GM12878 (cell line): Measurements from ENCODE around the gene ITSN2. TPM values are rescaled to one million over a fixed set of nuclear protein-coding genes. Genes with fewer than 3 reads are reported as not detected.

ENCODE experiments used
- CBFB ChIP-seq: IDR thresholded peaks from 2 replicates; pipeline ENCODE4 v1.6.1; 2016; ENCODE audit warnings: antibody characterized with exemption, low read depth
- CBX3 ChIP-seq: fragments of 200-600 bp; sonication (generic); IDR thresholded peaks from 2 replicates; pipeline ENCODE4 v1.6.1; 2016; ENCODE audit warnings: low read depth, borderline replicate concordance
- HDGF ChIP-seq: fragments of 450-650 bp; IDR thresholded peaks from 2 replicates; pipeline ENCODE4 v1.6.1; 2016; ENCODE audit warnings: antibody characterized with exemption
- SPI1 ChIP-seq: IDR thresholded peaks from 2 replicates; pipeline ENCODE4 v1.6.1; 2011; ENCODE audit warnings: low read depth, mild to moderate bottlenecking, low read length, moderate library complexity, borderline replicate concordance; ENCODE audit not compliant: insufficient read depth
- STAT1 ChIP-seq: fragments of 450-650 bp; conservative IDR thresholded peaks from 2 replicates; pipeline ENCODE4 v1.6.1; 2014; ENCODE audit warnings: antibody characterized with exemption, mild to moderate bottlenecking
- SUPT20H ChIP-seq: IDR thresholded peaks from 2 replicates; pipeline ENCODE4 v1.6.1; 2011; ENCODE audit warnings: low read depth, mild to moderate bottlenecking, low read length, moderate library complexity, borderline replicate concordance; ENCODE audit not compliant: control insufficient read depth
- SUZ12 ChIP-seq: fragments of 200-600 bp; sonication (generic); IDR thresholded peaks from one replicate; pipeline ENCODE4 v1.6.1; 2018; ENCODE audit warnings: antibody characterized with exemption, mild to moderate bottlenecking; ENCODE audit not compliant: unreplicated experiment
- TAF1 ChIP-seq: IDR thresholded peaks from 2 replicates; pipeline ENCODE4 v1.6.1; 2011; ENCODE audit warnings: mild to moderate bottlenecking, low read depth, low read length, borderline replicate concordance
- polyA plus RNA-seq, 11 experiments: library from polyadenylated mRNA; depleted of rRNA in 4 of 11; unstranded in 6 of 11; stranded (reverse) in 5 of 11; fragments of >200 nt; fragmentation: Nextera tagmentation in 4 of 11; fragmentation: Illumina TruSeq in 1 of 11; extraction: Ambion mirVana in 4 of 11; extraction: Trizol in 1 of 11; gene quantifications; 1 replicate in 1 of 11; 2 replicates in 10 of 11; pipeline versions ENCODE4 v1.2.1 to v1.2.3, GENCODE V29; 2011 to 2016; ENCODE audit warnings: inconsistent platforms in 2 of 11, missing spikeins in 2 of 11, low read depth in 1 of 11
- total RNA-seq, 4 experiments: library from RNA; depleted of rRNA in 3 of 4; stranded (reverse); fragments of >200 nt in 3 of 4; fragmentation: Illumina TruSeq in 1 of 4; extraction: Trizol in 1 of 4; gene quantifications; 2 replicates each; pipeline versions ENCODE4 v1.2.1 to v1.2.3, GENCODE V29; 2013 to 2021
- TF ChIP-seq, protein P1 (sequence below), 3 experiments: IDR thresholded peaks in 2 of 3; conservative IDR thresholded peaks in 1 of 3; 2 replicates each; pipeline ENCODE4 v1.5.1; 2011; ENCODE audit warnings: low read depth in 3 of 3, low read length in 3 of 3, mild to moderate bottlenecking in 3 of 3, control low read depth in 2 of 3, moderate library complexity in 2 of 3, inconsistent platforms in 1 of 3, mixed read lengths in 1 of 3; ENCODE audit not compliant: control insufficient read depth in 2 of 3, insufficient read depth in 1 of 3; ENCODE audit errors: extremely low read depth in 1 of 3
- TF ChIP-seq, protein P2 (sequence below): fragments of 450-650 bp; IDR thresholded peaks from 2 replicates; pipeline ENCODE4 v1.6.1; 2017; ENCODE audit warnings: mild to moderate bottlenecking
- TF ChIP-seq, protein P3 (sequence below): fragments of 450-650 bp; formaldehyde crosslinking; IDR thresholded peaks from 2 replicates; pipeline ENCODE4 v1.5.0; 2022; ENCODE audit warnings: mild to moderate bottlenecking, missing genetic modification characterization
- TF ChIP-seq, protein P4 (sequence below): fragments of 450-650 bp; conservative IDR thresholded peaks from 2 replicates; pipeline ENCODE4 v1.6.1; 2017; ENCODE audit warnings: mild to moderate bottlenecking, moderate library complexity
- TF ChIP-seq, protein P5 (sequence below): IDR thresholded peaks from 2 replicates; pipeline ENCODE4 v1.6.1; 2011; ENCODE audit warnings: mild to moderate bottlenecking, low read depth, low read length, moderate library complexity; ENCODE audit not compliant: insufficient replicate concordance

The ITSN2 gene
- total and polyA plus RNA-seq, 10 of the 15 experiments (the other 5 are each of a cell fraction or from before 2014, with no cell fraction given): 20.5 to 80.0 (median 54.7) TPM

DNA sequence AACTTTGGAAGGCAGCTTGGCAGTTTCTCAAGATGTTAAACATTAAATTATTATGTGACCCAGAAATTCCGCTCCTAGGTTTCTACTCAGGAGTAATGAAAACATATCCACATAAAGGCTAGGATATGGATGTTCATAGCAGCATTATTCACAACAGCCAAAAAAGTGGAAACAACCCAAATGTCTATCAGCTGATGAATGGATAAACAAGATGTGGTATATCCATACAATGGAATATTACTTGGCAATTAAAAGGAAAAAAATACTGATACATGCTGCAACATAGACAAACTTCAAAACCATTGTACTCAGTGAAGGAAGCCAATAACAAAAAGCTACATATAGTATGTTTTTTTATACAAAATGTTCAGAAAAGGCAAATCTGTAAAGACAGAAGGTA is 197.8 kb downstream of the ITSN2 start (continued):
- no peak for TF ChIP-seq SPI1
- TF ChIP-seq HDGF: no peak
- TF ChIP-seq STAT1: no peak
- TF ChIP-seq SUPT20H: no peak
- TF ChIP-seq, protein P1, sequence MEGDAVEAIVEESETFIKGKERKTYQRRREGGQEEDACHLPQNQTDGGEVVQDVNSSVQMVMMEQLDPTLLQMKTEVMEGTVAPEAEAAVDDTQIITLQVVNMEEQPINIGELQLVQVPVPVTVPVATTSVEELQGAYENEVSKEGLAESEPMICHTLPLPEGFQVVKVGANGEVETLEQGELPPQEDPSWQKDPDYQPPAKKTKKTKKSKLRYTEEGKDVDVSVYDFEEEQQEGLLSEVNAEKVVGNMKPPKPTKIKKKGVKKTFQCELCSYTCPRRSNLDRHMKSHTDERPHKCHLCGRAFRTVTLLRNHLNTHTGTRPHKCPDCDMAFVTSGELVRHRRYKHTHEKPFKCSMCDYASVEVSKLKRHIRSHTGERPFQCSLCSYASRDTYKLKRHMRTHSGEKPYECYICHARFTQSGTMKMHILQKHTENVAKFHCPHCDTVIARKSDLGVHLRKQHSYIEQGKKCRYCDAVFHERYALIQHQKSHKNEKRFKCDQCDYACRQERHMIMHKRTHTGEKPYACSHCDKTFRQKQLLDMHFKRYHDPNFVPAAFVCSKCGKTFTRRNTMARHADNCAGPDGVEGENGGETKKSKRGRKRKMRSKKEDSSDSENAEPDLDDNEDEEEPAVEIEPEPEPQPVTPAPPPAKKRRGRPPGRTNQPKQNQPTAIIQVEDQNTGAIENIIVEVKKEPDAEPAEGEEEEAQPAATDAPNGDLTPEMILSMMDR (IDR thresholded peaks at IDR 0.05 in 2 of 3, conservative IDR thresholded peaks at IDR 0.05 in 1 of 3; ENCODE audit: control insufficient read depth in 2 of 3, extremely low read depth in 1 of 3, insufficient read depth in 1 of 3, low read depth in 3 of 3, low read length in 3 of 3): no peak
- TF ChIP-seq, protein P2, sequence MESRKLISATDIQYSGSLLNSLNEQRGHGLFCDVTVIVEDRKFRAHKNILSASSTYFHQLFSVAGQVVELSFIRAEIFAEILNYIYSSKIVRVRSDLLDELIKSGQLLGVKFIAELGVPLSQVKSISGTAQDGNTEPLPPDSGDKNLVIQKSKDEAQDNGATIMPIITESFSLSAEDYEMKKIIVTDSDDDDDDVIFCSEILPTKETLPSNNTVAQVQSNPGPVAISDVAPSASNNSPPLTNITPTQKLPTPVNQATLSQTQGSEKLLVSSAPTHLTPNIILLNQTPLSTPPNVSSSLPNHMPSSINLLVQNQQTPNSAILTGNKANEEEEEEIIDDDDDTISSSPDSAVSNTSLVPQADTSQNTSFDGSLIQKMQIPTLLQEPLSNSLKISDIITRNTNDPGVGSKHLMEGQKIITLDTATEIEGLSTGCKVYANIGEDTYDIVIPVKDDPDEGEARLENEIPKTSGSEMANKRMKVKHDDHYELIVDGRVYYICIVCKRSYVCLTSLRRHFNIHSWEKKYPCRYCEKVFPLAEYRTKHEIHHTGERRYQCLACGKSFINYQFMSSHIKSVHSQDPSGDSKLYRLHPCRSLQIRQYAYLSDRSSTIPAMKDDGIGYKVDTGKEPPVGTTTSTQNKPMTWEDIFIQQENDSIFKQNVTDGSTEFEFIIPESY: no peak
- TF ChIP-seq SUZ12: no peak
- no peak for TF ChIP-seq TAF1
- TF ChIP-seq, protein P3, sequence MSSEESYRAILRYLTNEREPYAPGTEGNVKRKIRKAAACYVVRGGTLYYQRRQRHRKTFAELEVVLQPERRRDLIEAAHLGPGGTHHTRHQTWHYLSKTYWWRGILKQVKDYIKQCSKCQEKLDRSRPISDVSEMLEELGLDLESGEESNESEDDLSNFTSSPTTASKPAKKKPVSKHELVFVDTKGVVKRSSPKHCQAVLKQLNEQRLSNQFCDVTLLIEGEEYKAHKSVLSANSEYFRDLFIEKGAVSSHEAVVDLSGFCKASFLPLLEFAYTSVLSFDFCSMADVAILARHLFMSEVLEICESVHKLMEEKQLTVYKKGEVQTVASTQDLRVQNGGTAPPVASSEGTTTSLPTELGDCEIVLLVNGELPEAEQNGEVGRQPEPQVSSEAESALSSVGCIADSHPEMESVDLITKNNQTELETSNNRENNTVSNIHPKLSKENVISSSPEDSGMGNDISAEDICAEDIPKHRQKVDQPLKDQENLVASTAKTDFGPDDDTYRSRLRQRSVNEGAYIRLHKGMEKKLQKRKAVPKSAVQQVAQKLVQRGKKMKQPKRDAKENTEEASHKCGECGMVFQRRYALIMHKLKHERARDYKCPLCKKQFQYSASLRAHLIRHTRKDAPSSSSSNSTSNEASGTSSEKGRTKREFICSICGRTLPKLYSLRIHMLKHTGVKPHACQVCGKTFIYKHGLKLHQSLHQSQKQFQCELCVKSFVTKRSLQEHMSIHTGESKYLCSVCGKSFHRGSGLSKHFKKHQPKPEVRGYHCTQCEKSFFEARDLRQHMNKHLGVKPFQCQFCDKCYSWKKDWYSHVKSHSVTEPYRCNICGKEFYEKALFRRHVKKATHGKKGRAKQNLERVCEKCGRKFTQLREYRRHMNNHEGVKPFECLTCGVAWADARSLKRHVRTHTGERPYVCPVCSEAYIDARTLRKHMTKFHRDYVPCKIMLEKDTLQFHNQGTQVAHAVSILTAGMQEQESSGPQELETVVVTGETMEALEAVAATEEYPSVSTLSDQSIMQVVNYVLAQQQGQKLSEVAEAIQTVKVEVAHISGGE (CRISPR knock-in tag): no peak
- no peak for TF ChIP-seq CBFB
- no peak for TF ChIP-seq CBX3
- TF ChIP-seq, protein P4, sequence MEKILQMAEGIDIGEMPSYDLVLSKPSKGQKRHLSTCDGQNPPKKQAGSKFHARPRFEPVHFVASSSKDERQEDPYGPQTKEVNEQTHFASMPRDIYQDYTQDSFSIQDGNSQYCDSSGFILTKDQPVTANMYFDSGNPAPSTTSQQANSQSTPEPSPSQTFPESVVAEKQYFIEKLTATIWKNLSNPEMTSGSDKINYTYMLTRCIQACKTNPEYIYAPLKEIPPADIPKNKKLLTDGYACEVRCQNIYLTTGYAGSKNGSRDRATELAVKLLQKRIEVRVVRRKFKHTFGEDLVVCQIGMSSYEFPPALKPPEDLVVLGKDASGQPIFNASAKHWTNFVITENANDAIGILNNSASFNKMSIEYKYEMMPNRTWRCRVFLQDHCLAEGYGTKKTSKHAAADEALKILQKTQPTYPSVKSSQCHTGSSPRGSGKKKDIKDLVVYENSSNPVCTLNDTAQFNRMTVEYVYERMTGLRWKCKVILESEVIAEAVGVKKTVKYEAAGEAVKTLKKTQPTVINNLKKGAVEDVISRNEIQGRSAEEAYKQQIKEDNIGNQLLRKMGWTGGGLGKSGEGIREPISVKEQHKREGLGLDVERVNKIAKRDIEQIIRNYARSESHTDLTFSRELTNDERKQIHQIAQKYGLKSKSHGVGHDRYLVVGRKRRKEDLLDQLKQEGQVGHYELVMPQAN: no peak
- TF ChIP-seq, protein P5, sequence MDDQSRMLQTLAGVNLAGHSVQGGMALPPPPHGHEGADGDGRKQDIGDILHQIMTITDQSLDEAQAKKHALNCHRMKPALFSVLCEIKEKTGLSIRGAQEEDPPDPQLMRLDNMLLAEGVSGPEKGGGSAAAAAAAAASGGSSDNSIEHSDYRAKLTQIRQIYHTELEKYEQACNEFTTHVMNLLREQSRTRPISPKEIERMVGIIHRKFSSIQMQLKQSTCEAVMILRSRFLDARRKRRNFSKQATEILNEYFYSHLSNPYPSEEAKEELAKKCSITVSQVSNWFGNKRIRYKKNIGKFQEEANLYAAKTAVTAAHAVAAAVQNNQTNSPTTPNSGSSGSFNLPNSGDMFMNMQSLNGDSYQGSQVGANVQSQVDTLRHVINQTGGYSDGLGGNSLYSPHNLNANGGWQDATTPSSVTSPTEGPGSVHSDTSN: no peak
